Lung (tissue), 12 donors: ENCODE data around the gene TSR2. TPM values are rescaled to one million over a fixed set of nuclear protein-coding genes. Genes with fewer than 3 reads are reported as not detected.

ENCODE experiments used
- ATAC-seq: fragments of 200-7000 bp; cut with Tn5 transposase; one replicate; pipeline ENCODE4 v1.9.1; 2020; ENCODE audit warnings: moderate number of reproducible peaks; ENCODE audit not compliant: insufficient read depth, low FRiP score
- DNase-seq, 3 donors: peaks; one replicate each; pipeline ENCODE4 v3.0.0-alpha.2; 2013 to 2017
- H3K27ac ChIP-seq, 2 donors: one replicate each; pipeline ENCODE4 v1.5.1; 2013; ENCODE audit warnings: mild to moderate bottlenecking in 2 of 2, moderate library complexity in 2 of 2, control low read depth in 1 of 2, inconsistent platforms in 1 of 2, low read depth in 1 of 2, low read length in 1 of 2
- H3K27me3 ChIP-seq, 3 donors: one replicate each; pipeline ENCODE4 v1.5.1; 2013; ENCODE audit warnings: low read length in 2 of 3; ENCODE audit not compliant: control insufficient read depth in 3 of 3, insufficient read depth in 3 of 3
- H3K36me3 ChIP-seq, 4 donors: one replicate each; pipeline ENCODE4 v1.5.1; 2013; ENCODE audit warnings: low read length in 4 of 4, mild to moderate bottlenecking in 1 of 4, moderate library complexity in 1 of 4; ENCODE audit not compliant: control insufficient read depth in 4 of 4, insufficient read depth in 4 of 4
- H3K4me1 ChIP-seq, 5 donors: one replicate each; pipeline ENCODE4 v1.5.1; 2013; ENCODE audit warnings: low read length in 5 of 5, mild to moderate bottlenecking in 2 of 5, moderate library complexity in 1 of 5; ENCODE audit not compliant: control insufficient read depth in 5 of 5, insufficient read depth in 5 of 5
- H3K4me3 ChIP-seq: one replicate; pipeline ENCODE4 v1.5.1; 2013; ENCODE audit warnings: mild to moderate bottlenecking, control low read depth, moderate library complexity
- H3K9ac ChIP-seq, 2 donors: one replicate each; pipeline ENCODE4 v1.5.1; 2013; ENCODE audit warnings: low read length in 2 of 2, control low read depth in 1 of 2; ENCODE audit not compliant: insufficient read depth in 1 of 2
- H3K9me3 ChIP-seq, 4 donors: one replicate each; pipeline ENCODE4 v1.5.1; 2013; ENCODE audit warnings: low read length in 3 of 4, mild to moderate bottlenecking in 1 of 4, moderate library complexity in 1 of 4; ENCODE audit not compliant: control insufficient read depth in 4 of 4, insufficient read depth in 3 of 4
- WGBS, 2 donors: extraction: QIAGEN DNeasy Blood & Tissue Kit; methylation state at CpG; one replicate each; pipeline ENCODE4 v1.1.7; 2013; 5-methylcytosine and 5-hydroxymethylcytosine counted together
- polyA plus RNA-seq, 2 donors: library from polyadenylated mRNA; stranded (reverse); fragments of 200-250 nt; gene quantifications; one replicate each; pipeline ENCODE4 v1.2.1, GENCODE V29; 2013
- total RNA-seq, 2 donors: library from RNA; depleted of rRNA in 1 of 2; stranded (reverse); fragments of >200 nt in 1 of 2; gene quantifications; one replicate each; pipeline ENCODE4 v1.2.1, GENCODE V29; 2014 to 2021
- TF ChIP-seq, protein P1 (sequence below): IDR thresholded peaks from 2 replicates; pipeline ENCODE4 v1.5.1; 2012; ENCODE audit warnings: mild to moderate bottlenecking; ENCODE audit errors: control extremely low read depth, extremely low read depth
- donor health status: control.
- donor health status: control.
- donor health status: Bipolar disorder and iron deficiency.
- donor health status: healthy.
- donor health status: DM: yes; HTN: yes; CAD: no.

The TSR2 gene
- total and polyA plus RNA-seq, 4 donors = 21.0 to 39.5 (median 32.9) TPM

DNA sequence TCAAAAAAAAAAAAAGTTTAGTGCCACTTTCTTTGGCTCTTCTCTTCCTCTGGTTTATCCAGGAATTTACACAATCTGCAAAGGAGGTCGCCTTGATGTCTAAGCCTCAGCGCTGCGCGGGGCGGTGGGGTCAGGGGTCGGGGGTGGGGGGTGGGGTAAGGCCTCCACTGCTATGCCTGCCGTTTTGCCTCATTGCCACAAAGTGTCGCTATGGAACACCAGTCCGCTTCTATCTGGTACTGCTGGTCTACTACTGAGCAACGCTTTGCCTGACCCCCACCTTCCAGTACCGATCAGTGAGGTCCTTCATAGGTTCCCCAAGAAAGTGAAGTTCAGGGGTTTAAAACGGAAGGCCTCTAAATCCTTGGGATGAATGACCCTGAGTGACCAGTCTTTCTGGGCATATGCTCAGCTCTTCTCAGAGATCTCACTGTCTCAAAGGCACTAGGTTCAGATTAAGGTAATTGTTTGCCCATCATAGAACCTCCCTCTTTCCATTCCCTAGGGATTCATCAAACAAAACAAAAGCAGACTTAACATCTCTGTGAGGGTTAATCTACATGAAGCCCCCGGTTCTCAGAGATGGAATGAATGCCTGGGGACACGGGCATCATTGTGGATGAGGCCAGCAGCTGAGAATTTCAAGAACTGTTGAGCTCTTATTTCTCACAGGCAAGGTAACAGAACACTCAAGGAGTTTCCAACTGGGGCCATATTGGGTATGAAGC is 16.9 kb upstream of the TSR2 start:
- H3K4me3 ChIP-seq = no peak overlapping the region
- peaks cover 0 to 4% (median 0%) of the 10 kb centered on the region in 3 donors for H3K27me3 ChIP-seq
- H3K4me1 ChIP-seq = no peaks in the 10 kb centered on the region
- H3K9ac ChIP-seq = no peak overlapping the region
- ATAC-seq = no peak
- no peak overlapping the region for H3K27ac ChIP-seq
- peaks cover 0 to 2% (median 0%) of the 10 kb centered on the region in 4 donors for H3K9me3 ChIP-seq
- DNase-seq = no peak
- WGBS, 2 donors = 32 to 41% methylated on average over 12 to 14 of the region's 14 CpGs
- TF ChIP-seq, protein P1, sequence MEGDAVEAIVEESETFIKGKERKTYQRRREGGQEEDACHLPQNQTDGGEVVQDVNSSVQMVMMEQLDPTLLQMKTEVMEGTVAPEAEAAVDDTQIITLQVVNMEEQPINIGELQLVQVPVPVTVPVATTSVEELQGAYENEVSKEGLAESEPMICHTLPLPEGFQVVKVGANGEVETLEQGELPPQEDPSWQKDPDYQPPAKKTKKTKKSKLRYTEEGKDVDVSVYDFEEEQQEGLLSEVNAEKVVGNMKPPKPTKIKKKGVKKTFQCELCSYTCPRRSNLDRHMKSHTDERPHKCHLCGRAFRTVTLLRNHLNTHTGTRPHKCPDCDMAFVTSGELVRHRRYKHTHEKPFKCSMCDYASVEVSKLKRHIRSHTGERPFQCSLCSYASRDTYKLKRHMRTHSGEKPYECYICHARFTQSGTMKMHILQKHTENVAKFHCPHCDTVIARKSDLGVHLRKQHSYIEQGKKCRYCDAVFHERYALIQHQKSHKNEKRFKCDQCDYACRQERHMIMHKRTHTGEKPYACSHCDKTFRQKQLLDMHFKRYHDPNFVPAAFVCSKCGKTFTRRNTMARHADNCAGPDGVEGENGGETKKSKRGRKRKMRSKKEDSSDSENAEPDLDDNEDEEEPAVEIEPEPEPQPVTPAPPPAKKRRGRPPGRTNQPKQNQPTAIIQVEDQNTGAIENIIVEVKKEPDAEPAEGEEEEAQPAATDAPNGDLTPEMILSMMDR = no peak
- H3K36me3 ChIP-seq = no peaks in the 10 kb centered on the region

DNA sequence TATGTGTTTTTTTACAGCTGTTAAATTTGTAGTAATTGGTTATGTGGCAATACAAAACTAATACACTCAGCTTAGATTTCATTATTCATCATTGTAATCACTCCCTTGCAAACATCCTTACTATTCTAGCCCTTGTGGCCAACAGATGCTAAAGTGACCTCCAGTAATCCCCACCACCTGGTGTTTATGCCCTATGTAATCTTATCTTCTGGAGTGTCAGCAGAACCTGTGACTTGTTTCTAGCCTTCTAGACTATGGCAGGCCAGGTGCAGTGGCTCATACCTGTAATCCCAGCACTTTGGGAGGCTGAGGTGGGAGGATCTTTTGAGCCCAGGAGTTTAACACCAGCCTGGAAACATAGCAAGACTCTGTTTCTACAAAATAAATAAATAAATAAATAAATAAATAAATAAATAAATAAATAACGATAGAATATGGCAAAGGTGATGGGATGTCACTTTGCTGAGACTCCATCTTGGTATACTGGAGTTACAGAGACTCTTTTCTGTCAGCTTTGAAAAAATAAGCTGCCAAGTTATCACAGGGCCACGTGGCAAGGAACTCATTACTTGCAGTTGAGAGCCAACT is 12.3 kb upstream of the TSR2 start:
- peaks cover 0 to 4% (median 0%) of the 10 kb centered on the region in 3 donors for H3K27me3 ChIP-seq
- TF ChIP-seq, protein P1 = no peak
- ATAC-seq (no peak), DNase-seq (no peak)
- H3K36me3 ChIP-seq = no peaks in the 10 kb centered on the region
- peaks cover 0 to 2% (median 0%) of the 10 kb centered on the region in 4 donors for H3K9me3 ChIP-seq
- no peak overlapping the region for H3K9ac ChIP-seq
- no peak overlapping the region for H3K27ac ChIP-seq
- H3K4me1 ChIP-seq = no peaks in the 10 kb centered on the region
- H3K4me3 ChIP-seq = no peak overlapping the region
- 45 to 96% methylated on average over 2 of the region's 2 CpGs for WGBS, 2 donors

DNA sequence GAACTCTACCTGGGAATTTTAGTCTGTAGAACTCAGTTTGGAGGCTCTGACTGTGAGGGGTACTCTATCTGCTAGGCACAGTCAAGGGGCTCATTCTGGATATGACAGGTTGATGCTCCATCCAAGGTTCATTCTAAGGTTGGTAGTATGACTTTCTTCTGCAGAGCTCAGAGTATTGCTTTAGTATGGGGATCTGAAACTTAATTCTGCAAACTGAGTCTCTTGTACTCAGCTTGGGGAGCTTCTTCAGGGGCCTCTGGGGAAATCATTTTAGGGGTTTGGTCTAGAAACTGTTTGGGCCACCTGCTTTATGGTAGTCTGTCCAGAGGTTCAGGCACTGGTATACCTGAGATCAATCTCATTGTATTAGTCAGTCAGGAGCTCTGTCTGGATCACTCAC is 9.7 kb upstream of the TSR2 start:
- Histone ChIP-seq H3K36me3 (no peaks in the 10 kb centered on the region), H3K27me3 (no peaks in the 10 kb centered on the region), H3K4me3 (no peak overlapping the region), H3K9ac (no peak overlapping the region), H3K9me3 (no peaks in the 10 kb centered on the region), H3K27ac (no peak overlapping the region), H3K4me1 (no peaks in the 10 kb centered on the region)
- DNase-seq = no peak
- TF ChIP-seq, protein P1 = no peak
- no peak for ATAC-seq
